GM21515 (cell line): ENCODE data around the gene FOXJ3.

ENCODE experiments used
- ATAC-seq: cut with Tn5 transposase; IDR thresholded peaks from one replicate; pipeline ENCODE4 v1.9.1; 2021; ENCODE audit not compliant: unreplicated experiment

FOXJ3 gene

GRCh38 chr1:42195841-42196240 lies 139.2 kb downstream of the FOXJ3 start:
- ATAC-seq: no peak

DNA sequence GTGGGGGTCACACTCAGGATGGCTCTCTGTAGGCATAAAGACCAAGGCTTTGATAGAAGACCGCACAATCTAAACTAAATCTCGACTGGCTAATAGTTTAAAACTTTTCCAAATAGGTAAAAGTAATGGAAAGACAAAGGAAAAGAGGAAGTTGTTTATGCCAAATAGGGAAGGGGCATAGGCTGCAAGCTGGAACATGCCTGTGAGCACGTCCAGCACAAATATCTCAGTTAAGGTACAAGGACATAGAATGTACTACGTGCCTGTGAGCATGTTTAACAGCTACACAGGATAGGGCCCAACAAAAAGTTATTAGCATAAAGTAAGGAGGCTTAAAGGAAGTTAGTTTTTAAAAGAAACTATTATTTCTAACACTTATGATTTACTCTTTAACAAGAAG lies 142.9 kb downstream of the FOXJ3 start:
- ATAC-seq: no peak

GRCh38 chr1:42191319-42191718 lies 143.7 kb downstream of the FOXJ3 start:
- no peak for ATAC-seq

DNA sequence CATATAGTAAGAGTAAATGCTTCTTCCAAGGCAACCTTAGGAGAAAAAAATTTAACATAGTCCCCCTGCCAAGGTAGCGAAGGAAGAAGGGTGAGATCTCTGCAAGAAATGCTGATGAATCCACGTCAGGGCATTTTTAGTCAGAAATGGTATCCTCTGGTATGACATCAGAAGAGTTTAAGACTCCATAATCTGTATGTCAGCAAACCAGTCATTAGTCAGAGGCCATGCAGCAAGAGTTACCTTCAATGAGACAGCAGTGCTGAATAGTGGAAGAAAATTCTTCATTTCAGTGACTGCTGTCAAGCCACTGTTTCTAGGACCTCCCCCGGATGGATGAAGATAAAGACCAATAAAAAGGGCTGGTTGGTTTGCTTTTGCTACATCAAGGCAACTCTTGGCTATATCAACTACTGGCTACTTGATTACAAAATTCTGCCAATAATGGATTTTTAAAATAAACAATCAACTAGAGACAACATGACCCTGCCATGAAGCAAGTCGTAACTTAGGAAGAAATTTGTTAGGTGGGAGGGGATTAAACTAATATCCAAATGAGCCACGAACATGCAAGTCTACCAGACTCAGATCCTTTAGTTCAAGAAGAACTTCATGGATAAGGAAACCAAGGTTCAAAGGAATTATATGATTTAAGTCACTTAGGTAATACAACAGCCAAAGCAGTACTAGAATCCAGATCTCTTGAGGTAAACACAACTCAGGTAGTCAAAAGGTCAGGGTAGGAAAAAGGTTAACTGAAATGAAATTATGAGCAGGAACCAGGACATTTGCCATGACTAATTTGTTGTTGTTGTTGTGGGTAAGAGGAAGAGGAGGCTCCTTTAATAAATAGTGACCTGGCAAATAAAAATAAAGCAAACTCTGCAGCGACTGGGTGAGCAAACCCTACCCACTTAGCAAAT lies 144.8 kb downstream of the FOXJ3 start:
- no peak for ATAC-seq

- ATAC-seq: no peak
Observed at GRCh38 chr1:42186152-42186551, 148.9 kb downstream of the FOXJ3 start.

DNA sequence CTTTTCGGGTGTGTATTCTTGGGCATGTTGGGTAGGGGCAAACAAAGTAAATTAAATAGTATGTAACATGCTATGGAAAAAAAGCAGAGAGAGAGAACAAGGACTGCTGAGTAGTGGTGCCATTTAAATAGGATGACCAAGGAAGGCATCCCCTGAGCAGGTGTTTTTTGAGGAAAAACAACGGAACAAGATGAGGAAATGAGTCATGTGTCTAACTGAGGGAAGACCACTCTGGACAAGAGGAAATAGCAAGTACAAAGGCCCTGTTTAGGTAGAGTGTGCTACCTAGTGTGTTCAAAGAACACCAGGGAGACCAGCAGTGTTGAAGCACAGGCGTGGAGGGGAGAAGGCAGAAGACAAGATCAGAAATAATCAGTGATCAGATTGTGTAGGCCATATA lies 150.4 kb downstream of the FOXJ3 start:
- ATAC-seq: no peak

DNA sequence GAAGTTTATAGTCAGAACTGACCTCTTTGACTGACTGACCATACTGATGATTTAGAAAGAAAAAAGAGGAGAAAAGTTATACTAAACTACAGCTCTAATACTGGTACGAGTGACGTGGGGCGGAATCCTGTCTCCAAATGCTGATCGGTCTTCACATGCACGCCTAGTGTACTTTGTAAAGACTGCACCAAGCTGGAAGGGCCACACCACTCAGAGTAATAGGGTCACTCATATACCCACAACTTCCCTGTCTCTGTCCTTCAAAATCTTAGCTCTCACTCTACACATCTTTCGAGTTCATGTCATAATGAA lies 151.1 kb downstream of the FOXJ3 start:
- no peak for ATAC-seq

- no peak for ATAC-seq
Observed at GRCh38 chr1:42183210-42183956, 151.7 kb downstream of the FOXJ3 start.

- ATAC-seq: no peak
Observed at GRCh38 chr1:42181687-42182086, 153.3 kb downstream of the FOXJ3 start.

GRCh38 chr1:42179900-42180329 lies 155.1 kb downstream of the FOXJ3 start:
- ATAC-seq: no peak

DNA sequence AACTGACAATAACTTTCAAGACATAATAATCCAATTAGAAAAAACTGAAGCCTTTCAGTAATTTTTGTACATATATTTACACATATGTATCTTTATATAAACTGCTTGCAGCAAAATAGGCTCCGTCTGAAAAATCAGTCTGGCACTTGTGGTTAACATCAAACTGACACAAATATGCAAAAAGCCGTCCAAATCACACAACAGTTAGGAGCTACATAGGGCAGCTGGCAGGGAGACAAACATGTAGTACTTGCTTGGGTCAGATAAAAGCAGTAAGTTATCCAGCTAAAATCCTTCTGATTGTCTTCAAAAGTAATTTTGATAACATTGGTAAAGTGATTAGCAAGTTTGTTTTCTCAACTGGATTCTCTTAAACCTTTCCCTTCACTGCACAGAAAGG lies 155.8 kb downstream of the FOXJ3 start:
- ATAC-seq: no peak

DNA sequence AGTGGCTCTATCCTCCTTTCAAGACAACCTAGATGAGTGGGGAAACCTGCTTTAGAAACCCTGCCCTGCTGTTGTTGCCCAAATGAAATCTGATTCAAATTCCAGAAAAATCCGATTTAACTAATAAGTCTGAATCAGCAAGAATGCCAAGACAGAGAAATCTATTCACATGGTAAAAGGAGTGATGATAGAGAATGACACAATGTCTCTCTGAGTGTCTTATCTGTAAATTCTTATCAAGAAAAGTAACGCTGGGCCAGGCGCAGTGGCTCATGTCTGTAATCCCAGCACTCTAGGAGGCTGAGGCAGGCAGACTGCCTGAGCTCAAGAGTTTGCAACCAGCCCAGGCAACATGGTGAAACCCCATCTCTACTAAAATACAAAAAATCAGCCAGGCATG lies 156.8 kb downstream of the FOXJ3 start:
- ATAC-seq: no peak

DNA sequence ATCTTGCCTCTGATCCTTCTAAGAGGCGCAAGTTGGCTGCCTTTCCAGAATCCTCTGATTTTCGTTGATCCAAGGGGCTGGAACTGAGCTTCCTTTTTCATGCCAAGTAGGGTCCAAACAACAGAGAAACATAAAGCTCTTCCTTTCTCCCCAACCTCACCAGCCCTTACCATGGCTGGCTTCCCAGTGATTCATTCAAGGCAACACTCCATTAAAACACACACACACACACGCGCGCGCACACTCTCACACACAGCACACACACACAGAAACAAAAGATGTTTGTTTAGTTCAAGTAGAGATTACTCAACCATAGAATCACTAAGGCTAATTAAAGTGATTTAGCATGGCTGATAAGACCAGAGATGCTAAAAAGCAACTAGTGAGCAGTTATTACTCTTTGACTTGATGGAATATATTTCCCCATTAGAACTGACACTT lies 157.5 kb downstream of the FOXJ3 start:
- no peak for ATAC-seq

- no peak for ATAC-seq
Observed at GRCh38 chr1:42176902-42177519, 158.0 kb downstream of the FOXJ3 start.

- ATAC-seq: no peak
Observed at GRCh38 chr1:42175314-42176054, 159.6 kb downstream of the FOXJ3 start.

DNA sequence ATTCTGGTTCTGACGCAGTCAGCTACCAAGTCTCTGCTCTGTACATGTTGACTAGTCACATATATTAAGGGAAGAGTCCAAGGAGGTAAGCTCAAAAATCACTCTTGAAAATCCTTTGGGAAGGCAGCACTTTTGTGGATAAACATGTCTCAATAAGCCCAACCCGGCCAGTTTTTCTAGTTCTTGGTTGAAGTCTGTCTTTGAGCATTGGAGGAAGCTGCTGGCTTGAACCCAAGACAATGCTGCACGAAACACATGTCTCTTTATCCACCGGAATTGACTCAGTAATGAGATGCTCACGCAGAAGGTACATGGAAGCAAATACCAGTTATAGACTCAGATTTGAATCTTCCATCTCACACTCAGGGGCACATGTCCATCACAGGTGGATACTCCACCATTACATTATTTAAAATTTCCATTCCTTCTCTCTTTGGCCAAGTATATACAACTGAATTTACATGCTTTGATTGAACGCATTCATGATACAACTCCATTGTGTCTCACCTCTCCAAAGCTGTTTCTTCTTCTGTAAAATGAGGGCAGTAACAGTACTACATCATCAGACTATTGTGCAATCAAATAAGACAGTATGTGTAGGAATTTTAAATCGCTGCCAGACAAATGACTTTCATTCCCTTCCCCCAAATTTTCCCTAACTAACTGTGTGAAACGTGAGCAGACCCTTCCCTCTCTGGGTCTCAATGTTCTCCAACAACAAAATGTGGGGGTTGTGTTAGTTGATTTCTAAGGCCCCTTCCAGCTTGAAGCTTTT lies 160.9 kb downstream of the FOXJ3 start:
- no peak for ATAC-seq

DNA sequence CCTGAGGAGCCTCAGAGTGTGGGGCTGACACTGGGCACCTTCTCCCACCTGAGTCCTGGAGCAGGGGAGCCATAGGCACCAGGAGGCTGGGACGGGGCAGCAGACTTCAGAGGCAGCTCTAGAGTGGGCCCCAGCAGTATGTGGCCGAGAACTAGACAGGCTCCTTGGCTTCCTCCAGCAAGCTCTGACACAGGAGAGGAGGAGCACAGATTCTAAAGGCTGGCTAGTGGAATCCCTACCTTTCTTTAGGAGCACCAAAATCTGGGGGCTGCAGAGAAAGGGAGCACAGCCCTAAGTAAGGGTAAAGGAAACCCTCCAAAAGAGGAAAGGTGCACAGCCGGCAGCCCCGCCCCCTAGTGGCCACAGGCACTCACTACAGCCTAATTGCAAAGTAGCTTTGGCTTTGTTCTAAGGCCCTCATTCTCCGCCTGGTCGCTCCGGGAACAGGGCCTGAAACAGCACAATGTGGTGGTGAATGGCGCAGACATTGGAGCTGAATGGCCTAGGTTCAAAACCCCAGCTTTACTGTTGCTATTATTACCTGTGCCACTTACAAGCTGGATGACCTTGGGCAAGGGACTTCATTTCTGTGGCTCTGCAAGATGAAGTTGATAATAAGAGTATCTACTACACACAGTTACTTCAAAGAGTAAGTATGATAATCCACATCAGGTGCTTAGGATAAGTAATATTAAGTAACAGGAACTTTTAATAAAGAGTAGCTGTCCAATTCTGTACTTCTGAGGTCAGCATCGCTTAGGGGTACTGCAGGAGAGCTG lies 161.7 kb downstream of the FOXJ3 start:
- no peak for ATAC-seq

- no peak for ATAC-seq
Observed at GRCh38 chr1:42172381-42173133, 162.5 kb downstream of the FOXJ3 start.
